ENCODE data around the gene USP2. TPM values are rescaled to one million over a fixed set of nuclear protein-coding genes. Genes with fewer than 3 reads are reported as not detected.

USP2 gene
- total RNA-seq, 2 experiments from 2014 or later, result 10.6 to 24.5 TPM

- H3K9me2 ChIP-seq (ENCODE audit: insufficient read depth, low read length), result no peaks in the 10 kb centered on the region
- ChIA-PET CTCF (ENCODE audit: unreplicated experiment) (interaction anchor here (0.6 to 1.2 kb wide), 4 partner anchors 43 to 94 kb away, joined by 3 to 4 read pairs (median 4); no protein-coding TSS in a partner anchor), POLR2A (interaction anchor here (0.5 to 2.1 kb wide), 5 partner anchors 16 to 929 kb away, joined by 3 to 6 read pairs (median 4); no protein-coding TSS in a partner anchor)
- no peaks in the 10 kb centered on the region for H3K9me3 ChIP-seq (ENCODE audit: low read length)
- no peak overlapping the region for H3K27ac ChIP-seq (ENCODE audit: low read depth, low read length, poor library complexity, severe bottlenecking)
- no peaks in the 10 kb centered on the region for H3K79me2 ChIP-seq (ENCODE audit: insufficient read depth, low read depth, low read length)
- peak overlapping the region; percentile 69 for H3K4me3 ChIP-seq (ENCODE audit: low read depth, low read length, poor library complexity, severe bottlenecking)
- no TSS peak for BruUV-seq (replicated peaks)
- peak overlapping the region; percentile 53; the same call in 1 of the 2 replicates for H2AFZ ChIP-seq (ENCODE audit: low read length)
- peak overlapping the region; percentile 80 for H3K4me2 ChIP-seq (ENCODE audit: low read length)
- H3K36me3 ChIP-seq (ENCODE audit: insufficient read depth, low read length), result no peaks in the 10 kb centered on the region
- H4K20me1 ChIP-seq (ENCODE audit: insufficient read depth, low read length), result no peaks in the 10 kb centered on the region
- peak; percentile 42 for DNase-seq (ENCODE audit: low spot score)
- peaks cover 34% of the 10 kb centered on the region for H3K4me1 ChIP-seq (ENCODE audit: insufficient read depth, low read length, poor library complexity, severe bottlenecking)
- no peak for TF ChIP-seq EZH2phosphoT487 (IDR thresholded peaks at IDR 0.05; ENCODE audit: borderline replicate concordance, low read depth, low read length)
- no peak for TF ChIP-seq CTCF (conservative IDR thresholded peaks at IDR 0.05; ENCODE audit: low read length)
- intact Hi-C loops (cut with micrococcal nuclease; ENCODE audit: unreplicated experiment), result loop anchor here (2.0 kb wide), 1 partner anchor 94 kb away; no protein-coding TSS in a partner anchor
Measured at GRCh38 chr11:119380827-119381180, 686 bp downstream of the USP2 start.

- no peak for DNase-seq (ENCODE audit: low spot score)
- POLR2A ChIA-PET, result interaction anchor here (0.6 to 2.1 kb wide), 5 partner anchors 16 to 716 kb away, joined by 3 to 6 read pairs (median 3); no protein-coding TSS in a partner anchor
- BruUV-seq (replicated peaks), result no TSS peak
Measured at GRCh38 chr11:119380160-119380826, 1.2 kb downstream of the USP2 start.

More at GRCh38 chr11:119380160-119380826, 1.2 kb downstream of the USP2 start:
- H3K4me1 ChIP-seq (ENCODE audit: insufficient read depth, low read length, poor library complexity, severe bottlenecking), result peaks cover 34% of the 10 kb centered on the region
- peak overlapping the region; percentile 80 for H3K4me2 ChIP-seq (ENCODE audit: low read length)
- H3K9me3 ChIP-seq (ENCODE audit: low read length), result no peaks in the 10 kb centered on the region
- H2AFZ ChIP-seq (ENCODE audit: low read length), result no peak overlapping the region; the same call in 1 of the 2 replicates
- peak overlapping the region; percentile 69 for H3K4me3 ChIP-seq (ENCODE audit: low read depth, low read length, poor library complexity, severe bottlenecking)
- no peaks in the 10 kb centered on the region for H3K79me2 ChIP-seq (ENCODE audit: insufficient read depth, low read depth, low read length)
- H3K27ac ChIP-seq (ENCODE audit: low read depth, low read length, poor library complexity, severe bottlenecking), result no peak overlapping the region
- TF ChIP-seq CTCF (conservative IDR thresholded peaks at IDR 0.05; ENCODE audit: low read length), result no peak
- no peak for TF ChIP-seq EZH2phosphoT487 (IDR thresholded peaks at IDR 0.05; ENCODE audit: borderline replicate concordance, low read depth, low read length)
- H4K20me1 ChIP-seq (ENCODE audit: insufficient read depth, low read length), result no peaks in the 10 kb centered on the region
- intact Hi-C loops (cut with micrococcal nuclease; ENCODE audit: unreplicated experiment), result loop anchor here (2.0 kb wide), 1 partner anchor 95 kb away; no protein-coding TSS in a partner anchor
- CTCF ChIA-PET (ENCODE audit: unreplicated experiment), result interaction anchor here (1.1 to 1.2 kb wide), 2 partner anchors 42 to 59 kb away, joined by 3 to 4 read pairs; no protein-coding TSS in a partner anchor
- H3K36me3 ChIP-seq (ENCODE audit: insufficient read depth, low read length), result no peaks in the 10 kb centered on the region
- no peaks in the 10 kb centered on the region for H3K9me2 ChIP-seq (ENCODE audit: insufficient read depth, low read length)

Measured in OCI-LY7 (cell line).